Tibial nerve (tissue), 3 donors: ENCODE measurements around the gene NAPSA.
"Not testable (repeated sequence)": the region's sequence is repeated elsewhere in the genome, so short reads cannot be mapped to it uniquely, and the experiment has no call there.

Experiments
- CTCF ChIP-seq, 5 experiments: fragments of 200-600 bp in 3 of 5; fragments of 450-650 bp in 2 of 5; sonication (generic) in 3 of 5; IDR thresholded peaks; one replicate each; pipeline ENCODE4 v1.5.1; 2016 to 2019; ENCODE audit warnings: antibody characterized with exemption in 5 of 5, mild to moderate bottlenecking in 3 of 5, moderate library complexity in 2 of 5
- POLR2A ChIP-seq, 2 donors: fragments of 450-650 bp; IDR thresholded peaks; one replicate each; pipeline ENCODE4 v1.6.1; 2017; ENCODE audit warnings: antibody characterized with exemption in 2 of 2, mild to moderate bottlenecking in 2 of 2, moderate library complexity in 2 of 2

- not testable (repeated sequence) for TF ChIP-seq CTCF, POLR2A (IDR thresholded peaks at IDR 0.05)
Measured at GRCh38 chr19:50347089-50347581, 18.3 kb downstream of the NAPSA start.
